ENCODE results near the gene SCN4B.

Gene SCN4B

GRCh38 chr11:118095493-118095892 is 57.1 kb downstream of the SCN4B start:
- DNase-seq: no peak

- DNase-seq: no peak
Observed at GRCh38 chr11:118092907-118093571, 59.6 kb downstream of the SCN4B start.

- no peak for DNase-seq
Observed at GRCh38 chr11:118091690-118092089, 60.9 kb downstream of the SCN4B start.

GRCh38 chr11:118090545-118091162 is 62.0 kb downstream of the SCN4B start:
- DNase-seq: no peak

- DNase-seq: no peak
Observed at GRCh38 chr11:118088531-118088930, 64.1 kb downstream of the SCN4B start.

GRCh38 chr11:118087931-118088330 is 64.7 kb downstream of the SCN4B start:
- no peak for DNase-seq

GRCh38 chr11:118086913-118087768 is 65.5 kb downstream of the SCN4B start, which contains the start of gene SMIM35:
SMIM35 (minus strand) TSS chr11:118086963; CDS start chr11:118086757, 206 bp downstream.
- DNase-seq: no peak

- no peak for DNase-seq
Observed at GRCh38 chr11:118084656-118085055, 68.0 kb downstream of the SCN4B start.

GRCh38 chr11:118084247-118084646 is 68.4 kb downstream of the SCN4B start:
- DNase-seq: no peak
